NT2/D1 (cell line): ENCODE results near the gene AMPD3.

Source experiments
- DNase-seq: peaks from one replicate; pipeline ENCODE4 v3.0.0-alpha.2; 2011; ENCODE audit warnings: low read depth, low spot score
- H3K27me3 ChIP-seq: 2 replicates; pipeline ENCODE4 v1.6.0; 2011; ENCODE audit warnings: mild to moderate bottlenecking; ENCODE audit not compliant: insufficient read length, insufficient read depth
- H3K36me3 ChIP-seq: 2 replicates; pipeline ENCODE4 v1.6.1; 2011; ENCODE audit warnings: mild to moderate bottlenecking, low read length, mixed read lengths; ENCODE audit not compliant: insufficient read depth, insufficient read length
- H3K4me1 ChIP-seq: 2 replicates; pipeline ENCODE4 v1.5.1; 2011; ENCODE audit not compliant: insufficient read depth, insufficient read length
- H3K4me3 ChIP-seq: 2 replicates; pipeline ENCODE4 v1.5.1; 2011; ENCODE audit warnings: low read depth; ENCODE audit not compliant: insufficient read length
- H3K9ac ChIP-seq: 2 replicates; pipeline ENCODE4 v1.6.0; 2011; ENCODE audit warnings: low read depth; ENCODE audit not compliant: insufficient read length
- H3K9me3 ChIP-seq: 2 replicates; pipeline ENCODE4 v1.5.1; 2011; ENCODE audit warnings: mild to moderate bottlenecking, low read length; ENCODE audit not compliant: insufficient read depth
- SUZ12 ChIP-seq: IDR thresholded peaks from 2 replicates; pipeline ENCODE4 v1.6.1; 2011; ENCODE audit not compliant: insufficient read length, insufficient read depth; ENCODE audit errors: extremely low read depth
- YY1 ChIP-seq: IDR thresholded peaks from 2 replicates; pipeline ENCODE4 v1.6.1; 2011; ENCODE audit not compliant: insufficient read length, insufficient read depth
- ZNF274 ChIP-seq: IDR thresholded peaks from 2 replicates; pipeline ENCODE4 v1.6.1; 2011; ENCODE audit warnings: mild to moderate bottlenecking, low read depth, low read length

The AMPD3 gene

DNA sequence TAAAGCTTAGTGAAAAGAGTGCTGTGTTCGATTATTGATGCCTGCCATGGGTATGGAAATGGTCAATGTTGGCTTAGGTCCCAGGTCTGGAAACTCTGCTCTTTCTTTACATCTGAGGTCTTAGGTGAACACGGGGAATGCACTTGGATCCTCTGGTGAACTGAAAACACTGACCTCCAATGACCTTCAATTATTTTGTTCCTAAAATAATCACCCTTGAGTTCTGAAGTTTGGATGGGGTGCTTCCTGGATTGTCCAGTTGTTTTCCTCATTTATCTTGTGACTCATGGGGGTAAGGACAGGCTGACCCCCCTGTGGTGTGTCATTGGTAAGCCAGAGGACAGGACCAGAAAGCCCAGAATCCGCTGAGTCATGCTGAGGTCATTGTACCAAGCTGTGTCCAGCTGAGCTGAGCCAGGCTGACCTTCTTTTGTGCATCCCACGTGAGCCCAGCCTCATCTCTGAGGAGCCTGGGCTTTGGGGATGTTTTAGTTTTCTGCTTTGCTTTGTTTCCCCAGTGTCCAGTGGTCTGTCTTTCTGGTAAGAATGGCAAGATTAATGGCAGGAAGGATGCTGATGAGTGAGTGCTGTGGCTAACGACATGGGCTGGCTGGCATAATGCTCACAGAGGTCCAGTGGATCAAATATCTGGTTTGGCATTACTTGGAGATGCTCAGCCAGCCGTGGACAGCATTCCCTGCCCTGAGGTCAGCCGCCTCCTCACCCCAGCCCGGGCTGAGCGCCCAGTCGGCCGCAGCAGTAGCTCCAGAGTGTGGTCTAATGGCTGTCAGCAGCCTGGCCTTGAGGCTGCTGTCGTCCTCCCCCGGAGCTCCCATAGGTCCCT is 35.6 kb downstream of the AMPD3 start:
- peaks cover 3% of the 10 kb centered on the region for H3K36me3 ChIP-seq
- no peaks in the 10 kb centered on the region for H3K27me3 ChIP-seq
- H3K9ac ChIP-seq, result no peak overlapping the region
- H3K9me3 ChIP-seq, result no peaks in the 10 kb centered on the region
- TF ChIP-seq SUZ12 (no peak), ZNF274 (no peak), YY1 (no peak)
- DNase-seq, result no peak
- peaks cover 7% of the 10 kb centered on the region for H3K4me1 ChIP-seq
- H3K4me3 ChIP-seq, result no peak overlapping the region

GRCh38 chr11:10492084-10492483 is 37.0 kb downstream of the AMPD3 start:
- peaks cover 7% of the 10 kb centered on the region for H3K4me1 ChIP-seq
- TF ChIP-seq ZNF274 (no peak), YY1 (no peak), SUZ12 (no peak)
- H3K36me3 ChIP-seq, result peaks cover 3% of the 10 kb centered on the region
- H3K27me3 ChIP-seq, result no peaks in the 10 kb centered on the region
- H3K9ac ChIP-seq, result no peak overlapping the region
- no peak overlapping the region for H3K4me3 ChIP-seq
- H3K9me3 ChIP-seq, result no peaks in the 10 kb centered on the region
- no peak for DNase-seq

DNA sequence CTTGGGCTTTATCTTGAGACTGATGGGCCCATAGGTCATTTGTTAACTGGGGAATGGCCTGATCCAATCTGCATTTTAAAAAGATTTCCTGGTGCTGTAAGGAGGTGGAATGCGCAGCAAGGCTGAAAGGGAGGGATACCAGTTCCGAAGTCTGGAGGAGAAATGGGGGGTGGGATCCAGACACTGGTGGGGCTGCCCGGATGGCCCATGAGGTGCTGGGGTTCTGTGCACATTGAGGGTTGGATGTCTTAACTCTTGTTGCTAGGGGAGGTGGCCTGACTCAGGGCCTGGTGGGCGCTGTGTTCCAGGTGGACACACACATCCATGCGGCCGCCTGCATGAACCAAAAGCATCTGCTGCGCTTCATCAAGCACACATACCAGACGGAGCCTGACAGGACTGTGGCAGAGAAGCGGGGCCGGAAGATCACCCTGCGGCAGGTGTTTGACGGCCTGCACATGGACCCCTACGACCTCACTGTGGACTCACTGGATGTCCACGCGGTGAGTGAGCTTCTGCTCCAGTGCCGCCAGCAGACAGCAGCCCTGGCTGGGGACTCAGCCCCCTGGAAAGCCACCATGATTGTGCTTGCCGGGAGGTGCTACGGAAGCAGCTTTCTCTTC is 38.1 kb downstream of the AMPD3 start:
- peaks cover 3% of the 10 kb centered on the region for H3K36me3 ChIP-seq
- TF ChIP-seq ZNF274 (no peak), YY1 (no peak), SUZ12 (no peak)
- H3K27me3 ChIP-seq, result no peaks in the 10 kb centered on the region
- no peak for DNase-seq
- no peaks in the 10 kb centered on the region for H3K9me3 ChIP-seq
- H3K9ac ChIP-seq, result no peak overlapping the region
- no peak overlapping the region for H3K4me3 ChIP-seq
- peaks cover 7% of the 10 kb centered on the region for H3K4me1 ChIP-seq

DNA sequence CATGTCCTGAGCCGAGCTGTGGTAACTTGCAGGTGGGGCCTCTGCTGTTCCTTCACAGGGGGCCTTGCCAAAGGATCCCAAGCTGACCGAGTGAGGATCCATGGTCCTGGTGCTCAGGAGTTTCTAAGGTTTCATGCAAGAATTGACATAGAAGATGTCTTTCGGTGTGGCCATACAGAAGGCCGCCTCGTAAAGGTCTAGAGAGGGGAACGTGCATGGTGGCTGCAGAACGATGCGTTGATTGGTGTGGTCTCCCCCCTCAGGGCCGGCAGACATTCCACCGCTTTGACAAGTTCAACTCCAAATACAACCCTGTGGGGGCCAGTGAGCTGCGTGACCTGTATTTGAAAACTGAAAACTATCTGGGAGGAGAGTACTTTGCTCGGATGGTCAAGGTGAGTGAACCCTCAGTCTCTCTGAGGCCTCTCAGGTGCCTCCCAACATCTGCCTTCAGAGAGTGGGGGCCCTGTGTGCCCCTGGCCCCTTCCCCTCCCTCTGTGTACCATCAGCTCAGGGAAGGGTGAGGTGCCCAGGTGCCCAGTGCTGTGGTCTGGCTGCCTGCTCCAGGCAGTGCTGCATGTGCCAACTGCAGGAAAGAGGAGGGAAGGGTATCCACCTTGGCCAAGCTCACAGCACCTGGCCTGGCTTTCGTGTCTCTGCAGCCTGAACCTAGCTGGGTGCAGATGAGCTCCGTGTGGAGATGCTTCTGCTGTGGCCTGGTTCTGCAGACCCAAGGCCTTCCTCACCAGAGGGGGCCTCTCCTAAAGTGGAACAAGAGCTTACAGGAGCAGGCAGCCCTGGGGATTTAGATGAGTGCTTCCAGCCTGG is 39.8 kb downstream of the AMPD3 start:
- no peak for TF ChIP-seq ZNF274
- TF ChIP-seq YY1, result no peak
- no peak for TF ChIP-seq SUZ12
- no peak for DNase-seq
- no peak overlapping the region for H3K9ac ChIP-seq
- H3K9me3 ChIP-seq, result no peaks in the 10 kb centered on the region
- no peaks in the 10 kb centered on the region for H3K27me3 ChIP-seq
- H3K4me1 ChIP-seq, result peaks cover 10% of the 10 kb centered on the region
- no peak overlapping the region for H3K4me3 ChIP-seq
- peaks cover 3% of the 10 kb centered on the region for H3K36me3 ChIP-seq

GRCh38 chr11:10495464-10495786 is 40.4 kb downstream of the AMPD3 start:
- Histone ChIP-seq H3K4me1 (peaks cover 12% of the 10 kb centered on the region), H3K4me3 (no peak overlapping the region), H3K27me3 (no peaks in the 10 kb centered on the region), H3K9me3 (no peaks in the 10 kb centered on the region), H3K9ac (no peak overlapping the region), H3K36me3 (peaks cover 8% of the 10 kb centered on the region)
- no peak for DNase-seq
- TF ChIP-seq ZNF274 (no peak), YY1 (no peak), SUZ12 (no peak)

- Histone ChIP-seq H3K9ac (no peak overlapping the region), H3K9me3 (no peaks in the 10 kb centered on the region), H3K27me3 (no peaks in the 10 kb centered on the region), H3K36me3 (peaks cover 10% of the 10 kb centered on the region), H3K4me3 (no peak overlapping the region), H3K4me1 (peaks cover 17% of the 10 kb centered on the region)
- TF ChIP-seq SUZ12, result no peak
- no peak for TF ChIP-seq ZNF274
- TF ChIP-seq YY1, result no peak
- no peak for DNase-seq
Measured at GRCh38 chr11:10496296-10496936, 41.4 kb downstream of the AMPD3 start.

DNA sequence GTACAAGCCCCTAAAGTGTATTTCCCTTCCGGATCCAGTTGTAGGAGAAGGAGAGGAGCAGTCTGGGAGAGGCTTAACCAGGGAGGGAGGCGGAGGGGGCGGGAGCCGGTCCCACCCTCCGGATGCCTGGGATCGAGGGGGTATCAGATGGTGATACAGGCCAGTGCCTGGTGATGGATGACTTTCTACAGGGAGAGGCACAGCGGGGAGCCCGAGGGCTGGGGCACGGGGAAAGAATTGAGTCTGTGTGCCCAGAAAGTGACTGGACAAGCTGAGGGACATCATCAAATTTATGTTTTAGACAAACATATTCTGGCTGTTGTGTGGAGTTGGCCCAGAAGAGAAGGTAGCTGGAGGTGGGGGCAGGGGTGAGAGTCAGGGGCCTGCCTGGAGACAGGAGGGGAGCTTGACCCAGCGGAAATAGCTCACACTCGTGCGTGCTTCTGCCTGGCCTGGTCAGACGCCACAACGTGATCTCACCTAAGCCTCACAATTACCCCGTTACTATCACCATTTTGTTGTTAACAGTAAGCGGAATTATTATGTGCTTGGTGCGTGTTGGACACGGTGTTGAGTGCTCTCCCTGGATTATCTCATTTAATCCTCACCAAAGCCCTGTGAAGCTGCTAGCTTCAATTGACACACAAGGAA is 42.4 kb downstream of the AMPD3 start:
- Histone ChIP-seq H3K9ac (no peak overlapping the region), H3K36me3 (peaks cover 10% of the 10 kb centered on the region), H3K4me1 (peaks cover 14% of the 10 kb centered on the region), H3K9me3 (no peaks in the 10 kb centered on the region), H3K27me3 (no peaks in the 10 kb centered on the region), H3K4me3 (no peak overlapping the region)
- no peak for DNase-seq
- TF ChIP-seq YY1, result no peak
- TF ChIP-seq SUZ12, result no peak
- no peak for TF ChIP-seq ZNF274
